SK-N-SH treated with all-trans-retinoic acid at 6 μM for 48 hours (cell line): ENCODE measurements around the gene STARD3.

Experiments
- ARNTL ChIP-seq: fragments of 450-650 bp; formaldehyde crosslinking; IDR thresholded peaks from 2 replicates; pipeline ENCODE4 v1.5.0; 2020; ENCODE audit warnings: low read depth, mild to moderate bottlenecking, moderate library complexity, borderline replicate concordance
- BACH2 ChIP-seq: fragments of 250-450 bp; sonication (Bioruptor Pico); IDR thresholded peaks from 2 replicates; pipeline ENCODE4 v1.9.0; 2021; ENCODE audit warnings: mild to moderate bottlenecking, borderline replicate concordance
- CREB5 ChIP-seq: fragments of 250-450 bp; sonication (Bioruptor Pico); IDR thresholded peaks from 2 replicates; pipeline ENCODE4 v1.5.1; 2020; ENCODE audit warnings: low read depth, mild to moderate bottlenecking, moderate library complexity
- CSRNP3 ChIP-seq: fragments of 250-450 bp; sonication (Bioruptor Pico); IDR thresholded peaks from 2 replicates; pipeline ENCODE4 v1.5.1; 2021; ENCODE audit warnings: mild to moderate bottlenecking, moderate library complexity
- ESRRG ChIP-seq: fragments of 250-450 bp; sonication (Bioruptor Pico); IDR thresholded peaks from 2 replicates; pipeline ENCODE4 v1.6.1; 2021; ENCODE audit warnings: mild to moderate bottlenecking
- PATZ1 ChIP-seq: fragments of 250-450 bp; sonication (Bioruptor Pico); IDR thresholded peaks from 2 replicates; pipeline ENCODE4 v1.8.0; 2020; ENCODE audit warnings: mild to moderate bottlenecking, moderate library complexity, borderline replicate concordance
- RARB ChIP-seq: fragments of 250-450 bp; sonication (Bioruptor Pico); IDR thresholded peaks from 2 replicates; pipeline ENCODE4 v1.8.0; 2021; ENCODE audit warnings: mild to moderate bottlenecking, moderate library complexity
- TSHZ2 ChIP-seq: fragments of 250-450 bp; sonication (Bioruptor Pico); IDR thresholded peaks from 2 replicates; pipeline ENCODE4 v1.5.0; 2020; ENCODE audit warnings: mild to moderate bottlenecking, moderate library complexity
- ZC3H10 ChIP-seq: fragments of 250-450 bp; sonication (Bioruptor Pico); IDR thresholded peaks from 2 replicates; pipeline ENCODE4 v1.5.1; 2021; ENCODE audit warnings: mild to moderate bottlenecking, moderate library complexity
- ZFP3 ChIP-seq: fragments of 250-450 bp; sonication (Bioruptor Pico); IDR thresholded peaks from 2 replicates; pipeline ENCODE4 v1.5.0; 2020; ENCODE audit warnings: mild to moderate bottlenecking, moderate library complexity
- ZFP30 ChIP-seq: fragments of 450-650 bp; formaldehyde crosslinking; IDR thresholded peaks from 2 replicates; pipeline ENCODE4 v1.5.0; 2022; ENCODE audit warnings: mild to moderate bottlenecking, moderate library complexity
- ZNF565 ChIP-seq: fragments of 450-650 bp; formaldehyde crosslinking; conservative IDR thresholded peaks from 2 replicates; pipeline ENCODE4 v1.5.0; 2020; ENCODE audit warnings: low read depth, mild to moderate bottlenecking, moderate library complexity
- ZNF70 ChIP-seq: fragments of 450-650 bp; formaldehyde crosslinking; IDR thresholded peaks from 2 replicates; pipeline ENCODE4 v1.5.0; 2020; ENCODE audit warnings: mild to moderate bottlenecking, moderate library complexity
- ZNF8 ChIP-seq: fragments of 450-650 bp; formaldehyde crosslinking; IDR thresholded peaks from 2 replicates; pipeline ENCODE4 v1.5.0; 2020; ENCODE audit warnings: mild to moderate bottlenecking, moderate library complexity

GRCh38 chr17:39676198-39676819, 39.4 kb downstream of the STARD3 start:
- TF ChIP-seq ESRRG (CRISPR knock-in tag): no peak
- TF ChIP-seq ZFP30 (CRISPR knock-in tag): no peak
- no peak for TF ChIP-seq ZNF8 (CRISPR knock-in tag)
- no peak for TF ChIP-seq BACH2
- no peak for TF ChIP-seq PATZ1 (CRISPR knock-in tag)
- no peak for TF ChIP-seq ARNTL (CRISPR knock-in tag)
- TF ChIP-seq TSHZ2 (CRISPR knock-in tag): no peak
- TF ChIP-seq RARB: no peak
- TF ChIP-seq CSRNP3 (CRISPR knock-in tag): no peak
- TF ChIP-seq CREB5: no peak
- no peak for TF ChIP-seq ZNF70 (CRISPR knock-in tag)
- TF ChIP-seq ZFP3: no peak
- no peak for TF ChIP-seq ZC3H10 (CRISPR knock-in tag)
- no peak for TF ChIP-seq ZNF565 (CRISPR knock-in tag)
